HepG2 (cell line): Measurements from ENCODE around the gene MXRA8. TPM values are rescaled to one million over a fixed set of nuclear protein-coding genes. Genes with fewer than 3 reads are reported as not detected.

Experiments
- ASH2L ChIP-seq: fragments of 300-600, 200-600 bp; sonication (generic); IDR thresholded peaks from 2 replicates; pipeline ENCODE4 v1.7.0; 2017; ENCODE audit warnings: low read depth, mild to moderate bottlenecking, moderate library complexity, mixed read lengths, low read length; ENCODE audit not compliant: insufficient read length
- ATM ChIP-seq: fragments of 450-650 bp; IDR thresholded peaks from 2 replicates; pipeline ENCODE4 v1.7.1; 2017; ENCODE audit warnings: mild to moderate bottlenecking, borderline replicate concordance
- BRCA1 ChIP-seq: sonication (generic); formaldehyde crosslinking; IDR thresholded peaks from 2 replicates; pipeline ENCODE4 v1.4.0; 2020; ENCODE audit warnings: missing genetic modification reagents
- FOXC1 ChIP-seq: sonication (generic); formaldehyde crosslinking; IDR thresholded peaks from 2 replicates; pipeline ENCODE4 v1.8.0; 2022; ENCODE audit warnings: mild to moderate bottlenecking, missing genetic modification reagents, borderline replicate concordance
- FOXK1 ChIP-seq: sonication (generic); formaldehyde crosslinking; IDR thresholded peaks from 2 replicates; pipeline ENCODE4 v1.4.0; 2020; ENCODE audit warnings: low read depth, missing genetic modification reagents, borderline replicate concordance
- GABPB1 ChIP-seq: IDR thresholded peaks from 2 replicates; pipeline ENCODE4 v1.6.1; 2016; ENCODE audit warnings: mild to moderate bottlenecking, missing genetic modification reagents, moderate library complexity, missing compliant biosample characterization
- HDAC2 ChIP-seq: sonication (generic); formaldehyde crosslinking; IDR thresholded peaks from 2 replicates; pipeline ENCODE4 v1.4.0; 2020; ENCODE audit warnings: missing genetic modification reagents
- HNRNPLL ChIP-seq: fragments of 200-400 bp; formaldehyde crosslinking; IDR thresholded peaks from 2 replicates; pipeline ENCODE4 v1.6.1; 2017; ENCODE audit warnings: mild to moderate bottlenecking, low read depth, low read length; ENCODE audit not compliant: poor library complexity, severe bottlenecking
- NFIB ChIP-seq: sonication (generic); formaldehyde crosslinking; IDR thresholded peaks from 2 replicates; pipeline ENCODE4 v1.9.0; 2021; ENCODE audit warnings: missing genetic modification reagents, mild to moderate bottlenecking, borderline replicate concordance
- PREB ChIP-seq: sonication (generic); formaldehyde crosslinking; IDR thresholded peaks from 2 replicates; pipeline ENCODE4 v1.4.0; 2020; ENCODE audit warnings: missing genetic modification reagents
- RNF219 ChIP-seq: sonication (generic); formaldehyde crosslinking; IDR thresholded peaks from 2 replicates; pipeline ENCODE4 v1.5.0; 2020; ENCODE audit warnings: mild to moderate bottlenecking, missing genetic modification reagents
- RXRA ChIP-seq: sonication (generic); formaldehyde crosslinking; IDR thresholded peaks from 2 replicates; pipeline ENCODE4 v1.5.1; 2020; ENCODE audit warnings: missing genetic modification reagents
- ZC3H13 ChIP-seq: sonication (generic); formaldehyde crosslinking; IDR thresholded peaks from 2 replicates; pipeline ENCODE4 v1.8.1; 2023; ENCODE audit warnings: mild to moderate bottlenecking, missing genetic modification reagents, moderate library complexity
- ZGPAT ChIP-seq: IDR thresholded peaks from 2 replicates; pipeline ENCODE4 v1.6.1; 2016; ENCODE audit warnings: mild to moderate bottlenecking
- ZNF136 ChIP-seq: sonication (generic); formaldehyde crosslinking; IDR thresholded peaks from 2 replicates; pipeline ENCODE4 v1.8.1; 2022; ENCODE audit warnings: low read depth, mild to moderate bottlenecking, moderate library complexity, missing genetic modification reagents
- ZNF703 ChIP-seq: sonication (generic); formaldehyde crosslinking; IDR thresholded peaks from 2 replicates; pipeline ENCODE4 v1.5.1; 2020; ENCODE audit warnings: missing genetic modification reagents, mild to moderate bottlenecking, moderate library complexity, borderline replicate concordance
- polyA plus RNA-seq, 8 experiments: library from polyadenylated mRNA; depleted of rRNA in 3 of 8; stranded (reverse) in 7 of 8; unstranded in 1 of 8; fragments of >200 nt; fragmentation: Illumina TruSeq in 4 of 8; extraction: Trizol in 4 of 8; gene quantifications; 2 replicates each; pipeline versions ENCODE4 v1.2.1 to v1.2.3, GENCODE V29; 2011 to 2016; ENCODE audit warnings: low read depth in 4 of 8, missing spikeins in 1 of 8, mixed read lengths in 1 of 8; ENCODE audit not compliant: insufficient read depth in 1 of 8
- total RNA-seq, 5 experiments: library from RNA; depleted of rRNA; stranded (reverse); fragments of >200 nt; fragmentation: Illumina TruSeq; extraction: Trizol; gene quantifications; 2 replicates each; pipeline ENCODE4 v1.2.3, GENCODE V29; 2016; ENCODE audit warnings: low read depth in 1 of 5
- TF ChIP-seq, protein P1 (sequence below): sonication (generic); formaldehyde crosslinking; IDR thresholded peaks from 2 replicates; pipeline ENCODE4 v1.4.0; 2020; ENCODE audit warnings: missing genetic modification reagents, mild to moderate bottlenecking, borderline replicate concordance
- TF ChIP-seq, protein P2 (sequence below): sonication (generic); formaldehyde crosslinking; IDR thresholded peaks from 2 replicates; pipeline ENCODE4 v1.8.1; 2023; ENCODE audit warnings: mild to moderate bottlenecking, inconsistent platforms, moderate library complexity, missing genetic modification reagents, borderline replicate concordance

Gene MXRA8
- total and polyA plus RNA-seq, 2 of the 13 experiments (the other 11 are each of a cell fraction or from before 2014, with no cell fraction given) = 19.8 to 44.8 TPM

GRCh38 chr1:1306661-1307260 lies 51.6 kb downstream of the MXRA8 start (continued):
- TF ChIP-seq ATM (no peak), NFIB (CRISPR knock-in tag) (no peak), ZGPAT (CRISPR knock-in tag) (peak; percentile 37; the same call in 1 of the 2 replicates), FOXC1 (CRISPR knock-in tag) (no peak), RXRA (CRISPR knock-in tag) (peak; percentile 58; the same call in 1 of the 2 replicates), HNRNPLL (no peak), PREB (CRISPR knock-in tag) (no peak), ZNF136 (CRISPR knock-in tag) (no peak; the same call in 1 of the 2 replicates), GABPB1 (no peak), ZC3H13 (CRISPR knock-in tag) (no peak; the same call in none of the 2 replicates), BRCA1 (CRISPR knock-in tag) (no peak), ZNF703 (CRISPR knock-in tag) (no peak), RNF219 (CRISPR knock-in tag) (no peak), ASH2L (no peak), FOXK1 (CRISPR knock-in tag) (no peak), HDAC2 (CRISPR knock-in tag) (peak; percentile 58; the same call in 1 of the 2 replicates)
- TF ChIP-seq, protein P1, sequence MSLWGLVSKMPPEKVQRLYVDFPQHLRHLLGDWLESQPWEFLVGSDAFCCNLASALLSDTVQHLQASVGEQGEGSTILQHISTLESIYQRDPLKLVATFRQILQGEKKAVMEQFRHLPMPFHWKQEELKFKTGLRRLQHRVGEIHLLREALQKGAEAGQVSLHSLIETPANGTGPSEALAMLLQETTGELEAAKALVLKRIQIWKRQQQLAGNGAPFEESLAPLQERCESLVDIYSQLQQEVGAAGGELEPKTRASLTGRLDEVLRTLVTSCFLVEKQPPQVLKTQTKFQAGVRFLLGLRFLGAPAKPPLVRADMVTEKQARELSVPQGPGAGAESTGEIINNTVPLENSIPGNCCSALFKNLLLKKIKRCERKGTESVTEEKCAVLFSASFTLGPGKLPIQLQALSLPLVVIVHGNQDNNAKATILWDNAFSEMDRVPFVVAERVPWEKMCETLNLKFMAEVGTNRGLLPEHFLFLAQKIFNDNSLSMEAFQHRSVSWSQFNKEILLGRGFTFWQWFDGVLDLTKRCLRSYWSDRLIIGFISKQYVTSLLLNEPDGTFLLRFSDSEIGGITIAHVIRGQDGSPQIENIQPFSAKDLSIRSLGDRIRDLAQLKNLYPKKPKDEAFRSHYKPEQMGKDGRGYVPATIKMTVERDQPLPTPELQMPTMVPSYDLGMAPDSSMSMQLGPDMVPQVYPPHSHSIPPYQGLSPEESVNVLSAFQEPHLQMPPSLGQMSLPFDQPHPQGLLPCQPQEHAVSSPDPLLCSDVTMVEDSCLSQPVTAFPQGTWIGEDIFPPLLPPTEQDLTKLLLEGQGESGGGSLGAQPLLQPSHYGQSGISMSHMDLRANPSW (CRISPR knock-in tag) = no peak
- TF ChIP-seq, protein P2, sequence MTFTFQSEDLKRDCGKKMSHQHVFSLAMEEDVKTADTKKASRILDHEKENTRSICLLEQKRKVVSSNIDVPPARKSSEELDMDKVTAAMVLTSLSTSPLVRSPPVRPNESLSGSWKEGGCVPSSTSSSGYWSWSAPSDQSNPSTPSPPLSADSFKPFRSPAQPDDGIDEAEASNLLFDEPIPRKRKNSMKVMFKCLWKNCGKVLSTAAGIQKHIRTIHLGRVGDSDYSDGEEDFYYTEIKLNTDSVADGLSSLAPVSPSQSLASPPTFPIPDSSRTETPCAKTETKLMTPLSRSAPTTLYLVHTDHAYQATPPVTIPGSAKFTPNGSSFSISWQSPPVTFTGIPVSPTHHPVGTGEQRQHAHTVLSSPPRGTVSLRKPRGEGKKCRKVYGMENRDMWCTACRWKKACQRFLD = 0 out of 2 replicates have a peak, but pooled peaks have one; percentile 54
